Ovary (tissue), 3 donors: ENCODE data around the gene GCK.

Source experiments
- EP300 ChIP-seq: sonication (generic); formaldehyde crosslinking; IDR thresholded peaks from one replicate; pipeline ENCODE4 v1.6.1; 2017; ENCODE audit warnings: antibody characterized with exemption
- POLR2A ChIP-seq: fragments of 450-650 bp; IDR thresholded peaks from one replicate; pipeline ENCODE4 v1.6.1; 2017; ENCODE audit warnings: antibody characterized with exemption, mild to moderate bottlenecking, moderate library complexity
- TF ChIP-seq, protein P1 (sequence below), 3 donors: fragments of 450-650 bp in 2 of 3; fragments of 200-600 bp in 1 of 3; IDR thresholded peaks; one replicate each; pipeline versions ENCODE4 v1.5.1 to v1.8.0; 2016 to 2022; ENCODE audit warnings: antibody characterized with exemption in 3 of 3, mild to moderate bottlenecking in 1 of 3
- donor health status: DM: no; HTN: no; CAD: no.

DNA sequence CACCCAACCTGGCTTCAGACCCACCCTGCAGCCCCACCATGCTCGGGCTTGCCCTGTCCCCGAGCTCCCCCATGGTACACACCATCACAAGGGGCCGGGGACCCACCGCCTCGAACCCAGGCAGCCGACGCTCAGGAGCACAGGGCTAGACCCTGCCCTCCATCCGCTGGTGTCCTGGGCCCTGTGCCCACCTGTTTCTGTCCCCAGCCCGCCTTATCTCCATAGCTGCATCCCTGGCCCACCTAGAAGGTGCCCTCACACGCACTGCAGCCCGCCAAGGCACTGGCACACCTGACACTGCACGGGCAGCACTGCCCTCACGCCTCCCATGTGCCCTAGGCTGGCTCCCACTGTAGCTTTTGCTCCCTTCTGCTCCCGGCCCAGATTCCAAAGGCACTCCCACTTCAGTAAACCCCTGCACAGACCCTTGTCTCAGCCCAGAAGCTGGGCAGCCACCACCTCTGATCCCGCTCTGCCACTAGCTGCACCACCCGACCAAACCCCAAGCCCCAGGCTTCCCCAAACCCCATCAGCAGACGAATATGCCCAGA lies 28.7 kb upstream of the GCK start:
- TF ChIP-seq POLR2A (no peak), EP300 (no peak)
- TF ChIP-seq, protein P1, sequence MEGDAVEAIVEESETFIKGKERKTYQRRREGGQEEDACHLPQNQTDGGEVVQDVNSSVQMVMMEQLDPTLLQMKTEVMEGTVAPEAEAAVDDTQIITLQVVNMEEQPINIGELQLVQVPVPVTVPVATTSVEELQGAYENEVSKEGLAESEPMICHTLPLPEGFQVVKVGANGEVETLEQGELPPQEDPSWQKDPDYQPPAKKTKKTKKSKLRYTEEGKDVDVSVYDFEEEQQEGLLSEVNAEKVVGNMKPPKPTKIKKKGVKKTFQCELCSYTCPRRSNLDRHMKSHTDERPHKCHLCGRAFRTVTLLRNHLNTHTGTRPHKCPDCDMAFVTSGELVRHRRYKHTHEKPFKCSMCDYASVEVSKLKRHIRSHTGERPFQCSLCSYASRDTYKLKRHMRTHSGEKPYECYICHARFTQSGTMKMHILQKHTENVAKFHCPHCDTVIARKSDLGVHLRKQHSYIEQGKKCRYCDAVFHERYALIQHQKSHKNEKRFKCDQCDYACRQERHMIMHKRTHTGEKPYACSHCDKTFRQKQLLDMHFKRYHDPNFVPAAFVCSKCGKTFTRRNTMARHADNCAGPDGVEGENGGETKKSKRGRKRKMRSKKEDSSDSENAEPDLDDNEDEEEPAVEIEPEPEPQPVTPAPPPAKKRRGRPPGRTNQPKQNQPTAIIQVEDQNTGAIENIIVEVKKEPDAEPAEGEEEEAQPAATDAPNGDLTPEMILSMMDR (IDR thresholded peaks at IDR 0.05) = no peak
